GM12878 (cell line): Measurements from ENCODE around the gene HMX2. TPM values are rescaled to one million over a fixed set of nuclear protein-coding genes. Genes with fewer than 3 reads are reported as not detected.

Experiments used
- ATAC-seq: fragments of 200-7000 bp; cut with Tn5 transposase; 3 replicates; pipeline ENCODE4 v1.9.1; 2020; ENCODE audit warnings: mild to moderate bottlenecking, moderate library complexity
- BruUV-seq: library from RNA; stranded (reverse); fragments of 400-500 nt; replicated peaks from 2 replicates; lab custom pipeline; 2021; lab: Mats Ljungman, UMichigan
- CTCF ChIA-PET: fragments of 300-600 bp; sonication (Branson Sonifier 250); formaldehyde crosslinking; extraction: SDS; loops from one replicate; lab custom pipeline; 2021; ENCODE audit warnings: inconsistent platforms; lab: Yijun Ruan, JAX
- POLR2A ChIA-PET: fragments of 350-600 bp; formaldehyde crosslinking; extraction: SDS; loops from one replicate; lab custom pipeline; 2021; ENCODE audit warnings: inconsistent platforms; lab: Charles Lee
- RAD21 ChIA-PET: fragments of 300-600 bp; sonication (Branson Sonifier 250); formaldehyde crosslinking; loops from one replicate; lab custom pipeline; 2023; ENCODE audit warnings: antibody characterized with exemption; ENCODE audit not compliant: unreplicated experiment; lab: Charles Lee
- SMC1A ChIA-PET: fragments of 300-600 bp; sonication (Branson Sonifier 250); formaldehyde crosslinking; loops from one replicate; lab custom pipeline; 2023; ENCODE audit not compliant: unreplicated experiment, uncharacterized antibody; lab: Charles Lee
- DNase-seq: peaks from one replicate; pipeline ENCODE4 v3.0.0-alpha.2; 2011; ENCODE audit warnings: low read depth, low spot score
- FAIRE-seq: peaks from 3 replicates; lab custom pipeline; 2011; peaks lifted over from hg19 to GRCh38; lab: Jason Lieb, UNC
- H2AFZ ChIP-seq: 2 replicates; pipeline ENCODE4 v1.6.0; 2011; ENCODE audit warnings: low read depth, low read length, control low read depth; ENCODE audit not compliant: control insufficient read depth
- H3K27ac ChIP-seq: 2 replicates; pipeline ENCODE4 v1.5.1; 2011; ENCODE audit warnings: control low read depth; ENCODE audit not compliant: control insufficient read depth, insufficient read depth
- H3K27me3 ChIP-seq, 2 experiments: replicated peaks in 1 of 2; 2 replicates each; pipeline versions ENCODE4 v1.6.0 to v1.6.1; 2011; ENCODE audit warnings: low read length in 1 of 2; ENCODE audit not compliant: control insufficient read depth in 2 of 2, insufficient read depth in 2 of 2
- H3K36me3 ChIP-seq, 2 experiments: 2 replicates each; pipeline ENCODE4 v1.5.1; 2011; ENCODE audit warnings: low read length in 1 of 2; ENCODE audit not compliant: control insufficient read depth in 2 of 2, insufficient read depth in 2 of 2
- H3K4me1 ChIP-seq: 2 replicates; pipeline ENCODE4 v1.6.1; 2011; ENCODE audit warnings: mild to moderate bottlenecking, low read length, moderate library complexity, mixed read lengths; ENCODE audit not compliant: control insufficient read depth, insufficient read depth
- H3K4me2 ChIP-seq: 2 replicates; pipeline ENCODE4 v1.6.0; 2011; ENCODE audit warnings: control low read depth; ENCODE audit not compliant: control insufficient read depth, insufficient read depth
- H3K4me3 ChIP-seq: fragments of 200-600 bp; sonication (generic); 2 replicates; pipeline ENCODE4 v1.5.1; 2016
- H3K79me2 ChIP-seq: 2 replicates; pipeline ENCODE4 v1.6.0; 2011; ENCODE audit warnings: low read length; ENCODE audit not compliant: control insufficient read depth, insufficient read depth
- H3K9ac ChIP-seq: 2 replicates; pipeline ENCODE4 v1.8.0; 2011; ENCODE audit warnings: low read length, control low read depth, mixed read lengths; ENCODE audit not compliant: control insufficient read depth, insufficient read depth
- H3K9me3 ChIP-seq: replicated peaks from 3 replicates; pipeline ENCODE4 v1.5.1; 2011; ENCODE audit warnings: mild to moderate bottlenecking, low read length; ENCODE audit not compliant: control insufficient read depth, insufficient read depth
- H4K20me1 ChIP-seq: 2 replicates; pipeline ENCODE4 v1.6.0; 2011; ENCODE audit not compliant: control insufficient read depth, insufficient read depth
- CBX5 ChIP-seq: sonication (generic); IDR thresholded peaks from 2 replicates; pipeline ENCODE4 v1.6.1; 2016; ENCODE audit warnings: low read depth, moderate library complexity, mild to moderate bottlenecking, inconsistent platforms
- EED ChIP-seq: sonication (generic); IDR thresholded peaks from 2 replicates; pipeline ENCODE4 v1.6.1; 2016; ENCODE audit warnings: antibody characterized with exemption, low read depth
- ESRRA ChIP-seq: IDR thresholded peaks from 2 replicates; pipeline ENCODE4 v1.6.1; 2012; ENCODE audit warnings: mild to moderate bottlenecking, low read length, improper control_type of control experiment
- HDAC6 ChIP-seq: fragments of 200-600 bp; sonication (generic); IDR thresholded peaks from one replicate; pipeline ENCODE4 v1.8.0; 2017; ENCODE audit warnings: antibody characterized with exemption; ENCODE audit not compliant: unreplicated experiment
- HSF1 ChIP-seq: fragments of 150-350 bp; IDR thresholded peaks from 2 replicates; pipeline ENCODE4 v1.6.1; 2014; ENCODE audit warnings: mild to moderate bottlenecking, low read depth, low read length
- IKZF1 ChIP-seq: fragments of 450-650 bp; conservative IDR thresholded peaks from 2 replicates; pipeline ENCODE4 v1.6.1; 2017; ENCODE audit warnings: antibody characterized with exemption, mild to moderate bottlenecking
- LARP7 ChIP-seq: fragments of 450-650 bp; IDR thresholded peaks from 2 replicates; pipeline ENCODE4 v1.6.1; 2017; ENCODE audit warnings: mild to moderate bottlenecking
- PKNOX1 ChIP-seq: fragments of 450-650 bp; IDR thresholded peaks from 2 replicates; pipeline ENCODE4 v1.6.1; 2016; ENCODE audit warnings: mild to moderate bottlenecking
- RAD21 ChIP-seq: IDR thresholded peaks from 2 replicates; pipeline ENCODE4 v1.6.1; 2011; ENCODE audit warnings: mild to moderate bottlenecking, low read depth, low read length, moderate library complexity; ENCODE audit not compliant: insufficient read depth
- RAD51 ChIP-seq: fragments of 450-650 bp; IDR thresholded peaks from 2 replicates; pipeline ENCODE4 v1.6.1; 2016; ENCODE audit warnings: moderate library complexity, mild to moderate bottlenecking, inconsistent platforms
- RBBP5 ChIP-seq: fragments of 200-600 bp; sonication (generic); conservative IDR thresholded peaks from 2 replicates; pipeline ENCODE4 v1.6.1; 2016
- RUNX3 ChIP-seq: IDR thresholded peaks from 2 replicates; pipeline ENCODE4 v1.6.1; 2012; ENCODE audit warnings: low read length, inconsistent platforms
- SMAD5 ChIP-seq: IDR thresholded peaks from 2 replicates; pipeline ENCODE4 v1.6.1; 2016; ENCODE audit warnings: antibody characterized with exemption, low read depth
- SMC3 ChIP-seq: IDR thresholded peaks from 2 replicates; pipeline ENCODE4 v1.6.1; 2011; ENCODE audit warnings: low read length, improper control_type of control experiment, borderline replicate concordance
- YBX1 ChIP-seq: fragments of 450-650 bp; IDR thresholded peaks from 2 replicates; pipeline ENCODE4 v1.6.1; 2016; ENCODE audit warnings: antibody characterized with exemption
- YY1 ChIP-seq: IDR thresholded peaks from 2 replicates; pipeline ENCODE4 v1.6.1; 2011; ENCODE audit warnings: low read depth, mild to moderate bottlenecking, low read length
- ZNF24 ChIP-seq: fragments of 450-650 bp; IDR thresholded peaks from 2 replicates; pipeline ENCODE4 v1.6.1; 2017; ENCODE audit warnings: antibody characterized with exemption, mild to moderate bottlenecking
- WGBS: methylation state at CpG from one replicate; pipeline ENCODE4 v1.1.6; 2016; ENCODE audit warnings: low lambda C conversion rate; ENCODE audit not compliant: insufficient replicate concordance, insufficient coverage; ENCODE audit errors: missing lambda C conversion rate; 5-methylcytosine and 5-hydroxymethylcytosine counted together
- in situ Hi-C: fragments of 300-500 bp; cut with MboI; formaldehyde crosslinking; loops from 9 replicates; pipeline ENCODE4 v1.14.3; 2018; ENCODE audit warnings: mixed read lengths
- intact Hi-C: fragments of 100-400 bp; cut with micrococcal nuclease; formaldehyde crosslinking; loops from one replicate; pipeline ENCODE4 v1.14.2; 2022; ENCODE audit not compliant: unreplicated experiment
- polyA plus RNA-seq, 11 experiments: library from polyadenylated mRNA; depleted of rRNA in 4 of 11; unstranded in 6 of 11; stranded (reverse) in 5 of 11; fragments of >200 nt; fragmentation: Nextera tagmentation in 4 of 11; fragmentation: Illumina TruSeq in 1 of 11; extraction: Ambion mirVana in 4 of 11; extraction: Trizol in 1 of 11; gene quantifications; 1 replicate in 1 of 11; 2 replicates in 10 of 11; pipeline versions ENCODE4 v1.2.1 to v1.2.3, GENCODE V29; 2011 to 2016; ENCODE audit warnings: inconsistent platforms in 2 of 11, missing spikeins in 2 of 11, low read depth in 1 of 11
- total RNA-seq, 4 experiments: library from RNA; depleted of rRNA in 3 of 4; stranded (reverse); fragments of >200 nt in 3 of 4; fragmentation: Illumina TruSeq in 1 of 4; extraction: Trizol in 1 of 4; gene quantifications; 2 replicates each; pipeline versions ENCODE4 v1.2.1 to v1.2.3, GENCODE V29; 2013 to 2021
- TF ChIP-seq, protein P1 (sequence below), 3 experiments: IDR thresholded peaks in 2 of 3; conservative IDR thresholded peaks in 1 of 3; 2 replicates each; pipeline ENCODE4 v1.5.1; 2011; ENCODE audit warnings: low read depth in 3 of 3, low read length in 3 of 3, mild to moderate bottlenecking in 3 of 3, control low read depth in 2 of 3, moderate library complexity in 2 of 3, inconsistent platforms in 1 of 3, mixed read lengths in 1 of 3; ENCODE audit not compliant: control insufficient read depth in 2 of 3, insufficient read depth in 1 of 3; ENCODE audit errors: extremely low read depth in 1 of 3

Gene HMX2
- total and polyA plus RNA-seq, 10 of the 15 experiments (the other 5 are each of a cell fraction or from before 2014, with no cell fraction given), result 1.4 to 31.3 (median 16.8) TPM; not detected in 1

DNA sequence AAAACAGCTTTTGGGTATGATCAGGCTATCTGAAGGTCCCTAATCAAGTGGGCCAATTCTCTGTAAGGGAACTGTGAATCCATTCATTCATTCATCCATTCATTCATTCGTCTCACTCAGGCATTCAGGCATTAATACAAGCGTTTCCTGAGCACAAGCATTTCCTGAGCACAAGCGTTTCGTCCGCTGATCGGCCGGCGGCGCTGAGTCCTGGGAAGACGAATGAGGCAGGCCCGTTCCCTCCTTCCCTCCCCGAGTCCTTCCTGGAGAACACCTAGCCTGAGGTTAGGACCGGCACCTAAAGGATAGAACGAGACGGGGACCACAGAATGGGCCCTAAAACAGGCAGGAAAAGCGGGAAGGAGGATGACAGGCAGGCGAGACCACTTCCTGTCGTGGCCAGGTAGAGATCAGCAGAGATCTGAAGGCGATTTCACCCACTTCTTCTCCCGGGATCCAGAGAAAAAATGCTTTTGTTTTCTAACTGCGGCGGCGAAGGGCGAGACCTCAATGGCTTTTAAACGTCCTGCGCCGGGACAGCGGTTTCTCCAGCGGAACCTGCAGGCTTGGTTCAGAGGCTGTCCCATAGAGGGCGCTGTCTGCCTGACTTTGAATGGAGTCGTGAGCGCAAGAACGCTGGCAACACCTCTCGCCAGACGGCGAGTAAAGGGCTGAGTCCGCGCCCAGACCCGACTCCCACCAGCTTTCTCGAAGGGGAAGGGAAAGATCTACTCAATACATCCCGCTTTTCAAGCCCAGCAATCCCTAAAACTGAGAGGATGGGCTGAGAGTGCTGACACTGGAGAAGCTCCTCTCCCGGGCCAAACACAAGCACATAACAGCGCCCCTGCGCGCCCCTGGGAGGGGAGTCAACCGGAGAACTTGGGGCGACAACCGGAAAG lies 15.1 kb upstream of the HMX2 start:
- in situ Hi-C loops, result loop anchor here (5.0 kb wide), 2 partner anchors 419 to 834 kb away; no protein-coding TSS in a partner anchor

More for the DNA sequence above, 15.1 kb upstream of the HMX2 start:
- ATAC-seq, result peak; percentile 88
- POLR2A ChIA-PET, result interaction anchor here (0.6 kb wide), 1 partner anchor 612 kb away, joined by 4 read pairs; no protein-coding TSS in a partner anchor
- no TSS peak for BruUV-seq
- peak overlapping the region; percentile 86 for H3K4me3 ChIP-seq
- intact Hi-C loops, result loop anchor here (1.0 to 5.0 kb wide), 3 partner anchors 86 to 426 kb away; no protein-coding TSS in a partner anchor
- H3K9ac ChIP-seq, result peak overlapping the region; percentile 16; the same call in 1 of the 2 replicates
- H2AFZ ChIP-seq, result peak overlapping the region; percentile 76
- no peak overlapping the region for H3K27ac ChIP-seq
- H3K27me3 ChIP-seq, result peaks cover 2 to 15% of the 10 kb centered on the region in 2 experiments; a peak in 2 of 4 replicates
- peaks cover 7% of the 10 kb centered on the region for H3K4me1 ChIP-seq
- H3K36me3 ChIP-seq, result no peaks in the 10 kb centered on the region; a peak in 1 of 4 replicates
- H4K20me1 ChIP-seq, result no peaks in the 10 kb centered on the region
- H3K79me2 ChIP-seq, result peaks cover 20% of the 10 kb centered on the region
- RAD21 ChIA-PET, result interaction anchor here (0.7 to 2.1 kb wide), 2 partner anchors 422 to 425 kb away, joined by 3 to 20 read pairs; no protein-coding TSS in a partner anchor
- CTCF ChIA-PET, result interaction anchor here (0.7 to 4.3 kb wide), 18 partner anchors 12 to 429 kb away, joined by 3 to 33 read pairs (median 3); partner anchors contain the start of gene BUB3
- SMC1A ChIA-PET, result interaction anchor here (1.2 to 3.0 kb wide), 5 partner anchors 12 to 425 kb away, joined by 3 to 11 read pairs (median 5); no protein-coding TSS in a partner anchor
- H3K4me2 ChIP-seq, result peak overlapping the region; percentile 91
- TF ChIP-seq ESRRA, result peak; percentile 80; the same call in 1 of the 2 replicates
- TF ChIP-seq IKZF1, result 0 out of 2 replicates have a peak, but pooled peaks have one; percentile 23
- 0 out of 2 replicates have a peak, but pooled peaks have one; percentile 20 for TF ChIP-seq LARP7
- TF ChIP-seq RAD21, result peak; percentile 85
- no peak for TF ChIP-seq SMAD5
- 0 out of 2 replicates have a peak, but pooled peaks have one; percentile 11 for TF ChIP-seq PKNOX1
- TF ChIP-seq, protein P1, sequence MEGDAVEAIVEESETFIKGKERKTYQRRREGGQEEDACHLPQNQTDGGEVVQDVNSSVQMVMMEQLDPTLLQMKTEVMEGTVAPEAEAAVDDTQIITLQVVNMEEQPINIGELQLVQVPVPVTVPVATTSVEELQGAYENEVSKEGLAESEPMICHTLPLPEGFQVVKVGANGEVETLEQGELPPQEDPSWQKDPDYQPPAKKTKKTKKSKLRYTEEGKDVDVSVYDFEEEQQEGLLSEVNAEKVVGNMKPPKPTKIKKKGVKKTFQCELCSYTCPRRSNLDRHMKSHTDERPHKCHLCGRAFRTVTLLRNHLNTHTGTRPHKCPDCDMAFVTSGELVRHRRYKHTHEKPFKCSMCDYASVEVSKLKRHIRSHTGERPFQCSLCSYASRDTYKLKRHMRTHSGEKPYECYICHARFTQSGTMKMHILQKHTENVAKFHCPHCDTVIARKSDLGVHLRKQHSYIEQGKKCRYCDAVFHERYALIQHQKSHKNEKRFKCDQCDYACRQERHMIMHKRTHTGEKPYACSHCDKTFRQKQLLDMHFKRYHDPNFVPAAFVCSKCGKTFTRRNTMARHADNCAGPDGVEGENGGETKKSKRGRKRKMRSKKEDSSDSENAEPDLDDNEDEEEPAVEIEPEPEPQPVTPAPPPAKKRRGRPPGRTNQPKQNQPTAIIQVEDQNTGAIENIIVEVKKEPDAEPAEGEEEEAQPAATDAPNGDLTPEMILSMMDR (IDR thresholded peaks at IDR 0.05 in 2 of 3, conservative IDR thresholded peaks at IDR 0.05 in 1 of 3; ENCODE audit: control insufficient read depth in 2 of 3, extremely low read depth in 1 of 3, insufficient read depth in 1 of 3, low read depth in 3 of 3, low read length in 3 of 3), result peak; percentile 90 to 97 (median 94); a peak in 5 of 6 replicates
- TF ChIP-seq EED, result peak; percentile 64
- peak; percentile 72; the same call in 1 of the 2 replicates for TF ChIP-seq YY1
- TF ChIP-seq HDAC6, result peak; percentile 55
- peak; percentile 66; the same call in 1 of the 2 replicates for TF ChIP-seq CBX5
- TF ChIP-seq RBBP5, result no peak
- TF ChIP-seq RAD51, result no peak
- 0 out of 2 replicates have a peak, but pooled peaks have one; percentile 20 for TF ChIP-seq HSF1
- peak; percentile 68 for TF ChIP-seq RUNX3
- TF ChIP-seq SMC3, result peak; percentile 90
- peak; percentile 89 for TF ChIP-seq ZNF24
- no peak for TF ChIP-seq YBX1
- WGBS, result 9% methylated on average over 48 of the region's 48 CpGs
- FAIRE-seq, result peak; percentile 95
- DNase-seq, result peak; percentile 40
- no peaks in the 10 kb centered on the region; the same call in 2 of the 3 replicates for H3K9me3 ChIP-seq
